Fibroblast of peridontal ligament (primary cell): ENCODE data around the gene USP46.
A peak's percentile ranks its signal among the peaks of the same experiment; 100 is the strongest.

Source experiments
- DNase-seq: peaks from one replicate; pipeline ENCODE4 v3.0.0-alpha.2; 2010; ENCODE audit errors: extremely low read depth

Gene USP46

DNA sequence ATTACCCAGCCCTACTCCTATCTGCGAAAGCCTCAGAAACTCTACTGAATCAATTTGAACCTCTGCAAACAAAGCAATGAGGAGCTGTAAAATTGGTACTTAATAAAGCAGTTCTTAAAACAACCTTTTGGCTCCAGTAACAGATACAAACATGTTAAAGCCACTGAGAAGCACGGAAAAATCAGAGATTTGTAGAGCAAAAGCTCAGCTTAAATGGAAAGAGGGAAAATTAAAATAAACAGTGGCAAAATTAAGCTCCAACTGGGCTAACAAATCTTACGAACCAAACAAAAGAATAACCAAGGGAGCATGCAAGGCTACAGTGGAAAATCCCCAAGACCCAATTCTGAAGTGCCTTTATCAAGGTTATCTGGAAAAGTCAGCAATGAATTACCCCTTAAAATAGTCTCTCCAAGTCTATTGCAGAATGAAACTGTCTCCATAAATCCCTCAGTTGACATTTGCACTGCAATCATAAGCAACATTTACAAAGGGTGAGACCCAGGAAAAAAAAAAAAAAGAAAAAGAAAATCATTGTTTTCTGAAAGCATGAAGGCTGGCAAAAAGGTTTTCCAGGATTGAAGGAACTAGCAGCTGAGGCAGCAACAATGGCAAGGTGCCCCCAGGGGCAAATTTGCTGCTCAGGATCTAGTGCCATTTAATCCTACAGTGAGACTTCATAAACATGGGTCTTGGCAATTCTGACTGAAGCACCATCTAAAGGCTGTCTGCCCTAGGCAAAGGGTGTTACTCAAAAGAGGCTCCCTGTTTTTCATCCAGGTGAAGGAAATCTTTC is 40.1 kb downstream of the USP46 start:
- DNase-seq = no peak

DNA sequence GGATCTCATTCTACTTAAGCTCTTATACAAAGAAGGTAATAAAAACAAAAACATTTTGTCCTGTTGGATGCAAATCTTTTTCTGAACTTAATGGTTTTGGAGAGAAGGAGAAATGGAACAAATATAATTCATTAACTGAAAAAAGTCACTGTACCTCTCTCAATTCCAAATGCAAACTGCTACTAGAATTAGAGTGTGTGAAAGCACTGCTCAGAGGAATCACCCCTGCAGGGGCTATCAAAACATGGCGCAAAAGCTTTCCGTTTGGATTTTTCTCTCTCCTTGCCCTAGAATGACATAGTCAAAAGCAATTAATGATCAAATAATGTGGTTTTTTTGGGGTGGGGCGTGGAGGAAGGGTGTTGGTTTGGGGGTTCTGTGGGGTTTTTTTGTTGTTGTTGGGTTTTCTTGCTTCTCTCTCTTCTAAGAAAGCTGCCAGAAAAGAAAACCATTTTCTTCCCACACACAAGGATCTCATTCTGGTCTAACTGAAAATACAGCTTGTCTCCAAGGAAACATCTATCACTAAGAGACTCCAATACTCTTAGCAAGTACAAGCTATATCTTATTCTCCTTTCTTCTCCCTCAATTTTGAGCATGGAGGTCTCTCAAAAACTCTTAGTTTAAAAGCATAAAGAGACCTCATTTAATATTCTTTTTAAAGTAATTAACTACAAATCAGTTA is 41.6 kb downstream of the USP46 start:
- DNase-seq = no peak

DNA sequence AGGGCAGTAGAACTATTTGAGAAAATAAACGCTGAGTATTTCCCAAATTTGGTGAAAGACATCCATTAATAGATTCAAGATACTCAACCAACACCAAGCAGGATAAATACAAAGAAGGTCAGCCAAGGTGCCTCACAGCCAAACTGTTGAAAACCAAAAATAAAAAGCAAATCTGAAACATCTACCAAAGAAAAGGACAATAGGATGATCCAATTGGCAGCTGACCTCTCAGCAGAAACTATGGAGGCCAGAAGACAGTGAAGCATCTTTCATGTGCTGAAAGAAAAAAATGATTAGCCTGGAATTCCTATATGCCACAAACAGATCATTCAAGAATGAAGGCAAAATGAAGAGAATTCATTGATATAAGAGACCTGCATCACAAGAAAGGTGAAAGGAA is 44.9 kb downstream of the USP46 start:
- no peak for DNase-seq

DNA sequence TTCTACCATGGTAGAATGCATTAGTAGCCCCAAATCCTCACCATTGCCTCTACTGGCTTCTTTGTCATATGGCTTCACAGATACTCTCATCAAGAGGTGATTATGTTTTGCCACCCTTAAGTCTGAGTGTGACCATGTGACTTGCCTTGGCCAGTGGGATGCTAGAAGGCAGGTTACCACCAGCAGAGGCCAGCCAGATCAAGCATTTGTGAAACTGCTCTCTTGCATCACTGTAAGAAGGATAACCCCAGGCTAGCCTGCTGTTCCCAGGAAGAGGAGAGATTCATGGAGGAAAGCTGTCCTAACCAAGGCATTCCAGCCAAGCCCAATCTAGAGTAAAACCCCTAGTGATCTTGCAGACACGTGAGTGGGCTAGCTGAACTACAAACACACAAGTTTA is 46.8 kb downstream of the USP46 start:
- no peak for DNase-seq

DNA sequence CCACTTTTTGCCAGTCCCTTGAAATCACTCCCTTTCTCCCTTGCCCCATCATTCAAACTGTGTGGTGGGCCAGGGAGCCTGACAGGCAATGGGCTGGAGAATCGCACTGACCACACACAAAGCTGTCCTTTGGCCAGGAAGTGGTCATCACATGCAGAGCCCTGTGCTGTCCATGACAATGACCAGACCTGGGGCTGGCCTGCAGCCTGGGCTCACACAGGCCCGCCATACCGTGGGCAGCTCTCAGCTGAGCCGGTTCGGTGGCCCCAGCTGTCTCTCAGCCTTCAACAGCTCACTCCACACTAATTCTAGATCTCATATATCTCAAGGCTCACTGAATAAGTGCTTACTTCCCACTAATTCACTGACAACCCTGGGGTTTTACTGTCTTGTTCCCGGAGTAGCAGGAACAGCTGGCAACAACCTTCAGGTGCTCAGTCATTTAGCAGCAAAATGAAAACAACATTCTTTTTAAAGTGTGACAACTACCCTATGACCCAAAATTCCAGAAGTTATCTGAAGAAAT is 48.0 kb downstream of the USP46 start:
- DNase-seq = no peak

DNA sequence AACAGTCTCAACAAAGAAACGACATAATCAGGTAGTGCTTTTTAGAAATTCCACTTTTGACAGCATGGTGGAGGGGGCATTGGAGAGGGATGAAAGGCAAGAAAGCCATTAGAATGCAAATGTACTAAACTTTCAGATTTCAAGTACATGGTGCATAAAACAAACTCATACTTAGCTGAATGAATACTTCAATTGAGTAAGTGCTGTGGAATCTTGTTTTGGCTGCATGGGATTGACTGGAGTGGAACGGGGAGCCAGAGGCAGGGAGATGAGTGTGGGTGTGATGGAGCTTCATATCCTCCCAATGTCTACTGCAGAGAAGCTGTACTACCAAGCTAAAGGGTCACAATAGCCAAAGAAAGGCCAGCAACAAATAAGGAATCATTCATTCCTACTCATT is 52.4 kb downstream of the USP46 start:
- DNase-seq = peak; percentile 23

DNA sequence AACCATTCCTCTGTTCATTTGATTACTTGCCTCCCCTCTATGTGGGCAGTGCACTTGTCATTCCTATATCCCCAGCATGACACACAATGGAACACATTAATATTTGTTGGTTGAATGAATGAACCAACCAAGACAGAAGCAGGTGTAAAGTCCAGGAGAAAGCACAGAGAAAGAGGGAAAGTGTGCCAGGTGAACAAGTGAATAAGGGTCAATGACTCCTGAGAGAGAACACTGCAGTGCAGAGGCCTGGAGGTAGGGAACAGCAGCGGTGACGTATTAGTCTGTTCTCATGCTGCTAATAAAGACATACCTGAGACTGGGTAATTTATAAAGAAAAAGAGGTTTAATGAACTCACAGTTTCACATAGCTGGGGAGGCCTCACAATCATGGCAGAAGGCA is 53.1 kb downstream of the USP46 start:
- DNase-seq = no peak

DNA sequence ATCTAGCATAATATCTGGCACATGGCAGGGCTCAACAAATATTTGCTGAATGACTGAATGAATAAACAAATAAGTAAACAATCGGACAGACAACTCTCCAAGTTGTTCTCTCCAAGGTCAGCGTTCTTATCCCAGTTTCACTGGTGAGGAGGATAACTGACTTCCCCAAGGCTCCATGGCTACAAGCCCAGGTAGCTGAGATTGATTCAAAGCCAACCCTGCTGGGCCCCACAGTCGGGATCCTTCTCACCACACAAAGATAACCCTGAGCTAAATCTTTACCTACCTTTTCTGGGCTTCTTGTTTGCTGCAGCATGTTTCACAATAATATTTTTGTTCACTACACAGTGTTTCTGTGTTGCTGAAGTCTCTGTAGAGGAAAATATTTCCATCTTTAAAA is 54.9 kb downstream of the USP46 start:
- DNase-seq = no peak

DNA sequence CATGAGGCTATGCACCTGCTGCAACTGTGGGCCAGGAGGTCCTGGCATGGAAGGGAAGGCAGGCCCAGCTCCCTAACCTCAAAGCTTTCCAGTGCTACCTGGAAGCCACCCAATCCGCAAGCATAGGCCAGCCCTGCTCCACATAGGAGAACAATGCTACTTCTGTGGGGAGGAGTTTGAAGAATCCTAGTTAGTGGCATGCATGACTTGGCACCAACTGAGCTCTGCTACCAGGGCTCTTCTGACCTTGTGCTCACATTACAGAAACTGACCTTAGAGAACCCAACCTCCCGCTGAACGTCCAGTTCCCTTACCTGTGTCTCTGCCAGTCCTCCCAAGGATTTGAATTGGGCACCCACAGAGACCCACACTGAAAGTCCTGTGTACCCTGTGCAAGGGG is 58.8 kb downstream of the USP46 start:
- DNase-seq = no peak

DNA sequence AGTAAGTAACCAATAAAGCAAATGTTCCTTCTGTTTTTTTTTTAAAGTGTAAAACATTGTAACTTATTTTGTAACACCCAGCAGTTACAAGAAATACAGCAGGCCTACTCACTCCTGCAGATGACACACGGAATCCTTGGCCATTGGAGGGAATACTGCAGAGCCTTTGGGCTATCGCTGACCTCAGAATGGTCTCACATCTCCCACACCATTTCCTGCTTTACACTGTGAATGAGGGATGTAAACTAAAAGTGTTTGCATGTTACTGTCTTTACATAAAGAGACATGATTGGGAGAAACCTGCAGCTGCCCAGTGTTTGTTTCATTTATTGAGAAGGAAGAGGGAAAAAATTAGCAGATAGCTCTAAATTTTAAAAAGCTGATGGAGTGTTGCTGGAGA is 64.1 kb downstream of the USP46 start:
- DNase-seq = no peak

DNA sequence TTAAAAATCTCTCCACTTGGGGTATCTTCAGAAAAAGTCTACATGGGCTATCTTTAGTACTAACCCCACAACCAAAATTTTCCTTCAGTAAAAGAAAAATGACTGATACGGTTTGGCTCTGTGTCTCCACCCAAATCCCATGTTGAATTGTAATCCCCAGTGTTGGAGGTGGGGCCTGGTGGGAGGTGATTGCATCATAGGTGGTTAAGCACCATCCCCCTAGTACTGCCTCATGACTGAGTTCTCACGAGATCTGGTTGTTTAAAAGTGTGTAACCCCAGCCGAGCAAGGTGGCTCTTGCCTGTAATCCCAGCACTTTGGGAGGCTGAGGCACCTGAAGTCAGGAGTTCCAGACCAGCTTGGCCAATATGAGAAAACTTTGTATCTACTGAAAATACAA is 66.8 kb downstream of the USP46 start:
- no peak for DNase-seq

DNA sequence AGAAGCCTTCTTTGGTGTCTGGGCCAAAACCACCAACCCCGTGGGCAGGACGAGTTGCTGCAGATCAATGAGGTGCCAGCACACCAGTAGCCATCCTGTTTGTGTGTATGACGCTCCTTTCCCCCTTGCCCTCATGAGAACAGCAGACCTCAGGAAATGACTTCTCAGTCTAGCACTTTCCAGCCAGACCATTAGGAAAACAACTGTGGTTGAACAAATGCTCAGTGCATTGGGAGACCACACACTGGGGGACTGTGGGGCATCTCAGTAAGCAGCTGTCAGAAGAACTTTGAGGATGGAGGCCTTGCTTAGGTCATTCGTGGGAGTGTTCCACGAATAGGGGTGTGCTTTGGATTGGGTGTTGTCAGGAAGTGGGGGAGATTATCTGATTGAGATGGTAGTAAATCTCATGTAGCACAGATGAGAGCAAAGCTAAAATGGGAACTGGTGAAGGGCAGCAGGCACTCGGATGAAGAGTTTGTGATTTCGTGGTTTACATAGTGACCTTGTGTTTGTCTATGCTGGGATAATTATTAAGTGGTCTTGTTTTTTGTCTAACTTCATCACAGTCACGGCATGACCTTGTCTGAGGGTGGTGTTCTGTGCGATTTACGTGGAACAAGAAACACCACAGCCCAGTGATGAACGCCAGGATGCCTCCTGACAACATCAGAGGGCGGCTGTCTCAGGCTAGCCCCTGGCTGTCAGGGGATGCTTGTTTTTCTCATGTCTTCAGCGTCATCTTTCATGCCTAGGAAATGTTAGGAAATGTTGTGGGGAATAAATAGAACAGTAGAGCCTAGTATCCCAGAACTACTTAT is 70.1 kb downstream of the USP46 start:
- peak; percentile 57 for DNase-seq

DNA sequence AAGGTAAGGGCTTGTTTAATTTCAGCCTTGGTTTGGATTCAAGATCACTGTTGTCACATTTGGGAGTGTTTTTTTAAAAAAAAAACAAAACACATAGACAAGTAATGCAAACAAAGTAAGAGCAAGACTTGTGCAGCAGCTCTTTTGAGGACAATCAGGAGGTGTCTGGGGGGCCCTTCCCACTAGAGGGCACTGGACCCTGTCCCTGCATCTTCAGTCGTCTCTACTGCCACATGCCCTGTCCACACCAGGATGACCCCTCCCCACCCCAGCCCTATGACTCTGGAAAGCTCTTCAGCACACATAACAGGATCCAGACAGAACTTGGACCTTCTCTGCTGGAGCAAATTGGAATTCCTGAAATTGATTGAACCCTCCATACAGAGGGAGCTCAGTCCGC is 71.0 kb downstream of the USP46 start:
- DNase-seq = peak; percentile 4

DNA sequence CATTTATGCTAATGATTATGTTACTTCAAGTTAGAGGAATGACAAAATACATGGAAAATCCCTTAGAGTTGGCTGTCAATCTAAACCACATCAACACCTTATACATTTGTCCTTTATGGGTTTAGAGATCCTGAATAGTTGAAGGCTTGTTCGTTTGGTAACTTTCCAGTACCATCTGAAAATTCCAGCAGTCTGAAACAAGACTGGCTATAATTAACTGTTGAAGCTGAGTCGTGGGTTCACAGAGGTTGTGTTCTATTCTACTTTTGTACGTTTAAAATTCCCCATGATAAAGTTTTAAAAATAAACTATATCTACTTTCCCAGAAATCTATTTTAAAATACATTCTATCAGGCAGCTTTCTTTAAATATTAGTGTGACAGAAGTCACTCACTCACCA is 73.0 kb downstream of the USP46 start:
- peak; percentile 5 for DNase-seq

DNA sequence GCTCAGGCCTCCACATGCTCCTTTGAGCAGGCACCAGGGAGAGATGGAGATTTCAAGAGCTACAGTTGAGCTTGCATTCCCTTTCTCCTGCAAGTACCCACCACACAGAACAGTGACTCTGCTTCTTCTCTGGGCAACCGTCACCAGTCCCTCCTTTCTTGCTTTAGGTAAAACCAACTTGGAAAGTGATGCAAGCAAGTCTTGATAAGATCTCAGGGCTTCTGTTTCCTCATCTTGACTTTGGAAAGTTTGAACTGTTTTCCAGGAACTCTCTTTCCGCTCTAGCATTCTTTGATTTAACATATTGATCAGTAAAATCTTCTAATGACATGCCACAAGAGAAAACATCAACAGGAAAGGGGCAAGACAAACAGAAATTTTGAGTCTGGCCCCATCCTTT is 73.7 kb downstream of the USP46 start:
- no peak for DNase-seq

DNA sequence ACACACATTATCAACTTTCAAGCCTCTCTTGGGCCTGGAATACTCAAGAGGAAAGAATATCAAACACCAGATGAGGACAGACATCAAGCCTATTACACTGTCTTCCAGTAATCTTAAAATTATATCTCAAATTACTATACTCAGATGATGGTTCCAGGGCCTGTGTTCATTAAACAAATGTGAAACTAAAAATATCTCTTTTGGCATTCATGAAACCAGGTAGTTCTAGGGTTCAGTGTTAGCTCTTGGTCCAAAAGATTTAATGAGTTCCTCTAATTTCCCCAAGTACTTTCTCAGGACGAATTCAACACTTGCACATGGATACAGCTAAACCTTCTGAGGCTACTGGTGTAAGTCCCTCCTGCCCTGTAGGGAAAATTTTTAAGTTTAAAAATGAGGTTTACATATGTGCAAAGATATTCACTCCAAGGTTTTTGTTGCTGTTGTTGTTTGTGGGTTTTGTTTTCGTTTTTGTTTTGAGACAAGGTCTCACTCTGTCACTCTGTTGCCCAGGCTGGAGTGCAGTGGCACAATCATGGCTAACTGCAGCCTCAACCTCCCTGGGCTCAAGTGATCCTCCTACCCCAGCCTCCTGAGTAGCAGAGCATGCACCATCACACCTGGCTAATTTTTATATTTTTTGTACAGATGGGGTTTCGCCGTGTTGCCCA is 79.4 kb downstream of the USP46 start:
- no peak for DNase-seq

DNA sequence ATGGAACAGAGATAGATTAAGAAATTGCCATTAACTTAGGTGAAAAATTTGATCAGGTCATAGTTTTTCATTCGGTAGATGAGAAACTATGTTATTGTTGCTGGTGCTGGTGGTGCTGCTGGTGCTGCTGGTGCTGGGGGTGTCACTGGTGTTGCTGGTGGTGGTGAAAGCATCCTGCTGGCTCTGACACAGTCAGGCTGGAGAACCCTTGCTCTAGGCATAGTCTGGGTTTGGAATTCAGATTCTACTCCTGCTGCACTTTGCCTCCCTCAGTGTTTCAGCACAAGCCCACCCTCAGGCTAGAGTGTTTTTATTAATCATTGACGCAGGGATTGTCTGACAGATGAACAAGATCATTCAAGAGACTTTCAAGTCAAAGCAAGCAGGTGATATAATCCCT is 80.2 kb downstream of the USP46 start:
- no peak for DNase-seq

DNA sequence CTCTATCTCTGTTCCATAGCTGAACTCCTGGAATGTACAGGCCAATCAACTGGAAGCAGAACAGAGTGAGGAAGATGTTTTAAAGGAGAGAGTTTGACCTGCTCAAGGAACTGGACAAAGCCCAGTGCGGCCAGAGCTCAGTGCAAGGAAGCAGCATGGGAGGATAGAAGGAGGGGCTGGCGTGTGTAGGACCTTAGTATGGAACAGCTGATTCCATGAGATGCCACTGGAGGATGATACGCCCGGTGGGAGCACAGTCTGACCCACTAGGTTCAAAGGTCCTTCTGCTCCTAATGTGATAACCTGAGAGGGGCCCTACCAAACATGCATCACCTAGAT is 81.5 kb downstream of the USP46 start:
- no peak for DNase-seq

DNA sequence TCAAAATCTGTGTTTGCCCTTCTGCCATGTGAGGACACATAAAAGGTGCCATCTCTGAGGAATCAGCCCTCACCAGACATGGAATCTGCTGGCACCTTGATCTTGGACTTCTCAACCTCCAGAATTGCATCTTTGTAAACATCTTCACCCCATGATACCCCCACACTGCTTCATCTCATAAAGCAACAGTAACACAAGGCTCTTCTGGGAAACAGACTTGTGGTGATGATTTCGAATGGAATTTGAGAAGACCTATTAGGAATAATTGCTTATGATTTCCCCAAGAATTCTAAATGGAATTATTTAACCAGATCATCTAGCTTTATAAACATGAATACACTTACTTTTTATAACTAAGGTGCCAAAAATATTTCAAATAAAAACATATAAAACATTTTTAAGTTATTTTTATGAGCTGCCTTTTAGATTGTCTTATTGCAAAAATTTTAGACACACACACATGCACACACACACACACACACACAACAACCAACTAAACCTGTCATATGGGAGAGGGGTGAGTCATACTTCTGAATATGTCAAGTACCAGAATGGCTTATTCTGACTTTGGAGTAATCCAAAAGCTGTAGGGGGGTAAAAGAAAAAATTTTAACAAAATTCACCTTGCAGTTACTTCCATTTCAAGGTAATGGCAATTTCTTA is 82.0 kb downstream of the USP46 start:
- DNase-seq = peak; percentile 53

DNA sequence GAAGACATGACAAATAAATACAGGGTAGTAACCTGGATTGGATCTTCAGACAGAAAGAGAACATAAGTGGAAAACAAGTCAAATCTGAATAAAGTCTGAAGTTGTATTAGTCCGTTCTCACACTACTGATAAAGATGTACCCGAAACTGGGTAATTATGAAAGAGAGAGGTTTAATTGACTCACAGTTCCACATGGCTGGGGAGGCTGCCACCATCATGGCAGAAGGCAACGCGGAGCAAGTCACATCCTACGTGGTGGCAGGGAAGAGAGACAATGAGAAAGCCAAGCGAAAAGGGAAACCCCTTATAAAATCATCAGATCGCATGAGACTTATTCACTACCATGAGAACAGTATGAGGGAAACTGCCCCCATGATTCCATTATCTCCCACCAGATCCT is 82.8 kb downstream of the USP46 start:
- DNase-seq = no peak

DNA sequence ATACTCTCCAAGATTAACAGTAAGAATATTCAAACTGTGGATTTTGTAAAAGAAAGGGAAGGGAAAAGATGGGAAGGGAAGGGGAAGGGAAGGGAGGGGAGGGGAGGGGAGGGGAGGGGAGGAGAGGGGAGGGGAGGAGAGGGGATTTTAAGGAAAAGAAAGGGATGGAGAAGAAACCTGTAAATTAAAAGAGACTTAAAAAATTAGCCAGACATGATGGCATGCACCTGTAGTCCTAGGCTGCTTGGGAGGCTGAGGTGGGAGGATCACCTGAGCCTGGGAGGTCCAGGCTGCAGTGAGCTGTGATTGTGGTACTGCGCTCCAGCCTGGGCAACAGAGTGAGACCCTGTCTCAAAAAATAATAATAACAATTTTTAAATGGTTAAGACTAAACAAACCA is 83.7 kb downstream of the USP46 start:
- no peak for DNase-seq

DNA sequence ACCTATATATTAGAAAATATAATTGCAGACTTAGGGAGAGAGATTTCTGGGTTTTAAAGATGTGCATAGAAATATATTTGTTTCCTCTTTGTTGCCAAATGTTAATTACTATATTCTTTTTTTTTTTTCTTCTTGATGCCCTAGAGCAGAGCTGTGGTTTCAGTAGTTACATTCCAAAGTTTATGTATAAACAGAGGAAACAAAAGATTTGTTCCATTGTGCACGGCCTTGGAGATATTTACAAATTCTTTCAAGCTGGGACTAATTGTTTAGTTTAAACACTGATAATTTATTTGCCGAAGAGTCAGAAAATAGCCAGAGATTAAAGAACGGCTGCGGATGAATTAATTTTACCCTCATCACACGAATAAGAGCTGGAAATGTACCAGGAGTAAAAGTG is 85.1 kb downstream of the USP46 start:
- DNase-seq = peak; percentile 55
